ENCODE measurements around the gene RNASE8.

DNA sequence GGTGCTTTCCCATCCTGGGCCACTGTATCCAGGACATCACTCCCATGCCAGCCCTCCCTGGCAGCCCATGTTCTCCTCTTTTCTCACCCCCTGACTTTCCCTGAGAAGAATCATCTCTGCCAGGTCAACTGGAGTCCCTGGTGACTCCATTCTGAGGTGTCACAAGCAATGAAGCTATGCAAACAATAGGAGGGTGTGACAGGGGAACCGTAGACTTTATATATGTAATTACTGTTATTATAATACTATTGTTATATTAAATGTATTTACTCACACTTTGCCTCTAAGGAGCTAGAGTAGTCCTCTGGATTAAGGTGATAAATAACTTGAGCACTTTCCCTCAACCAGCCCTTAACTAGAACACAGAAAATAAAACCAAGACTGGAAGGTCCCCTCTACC is 31.6 kb downstream of the RNASE8 start:
- no peak for TF ChIP-seq POLR2AphosphoS5 (IDR thresholded peaks at IDR 0.05; ENCODE audit: low read depth, low read length)
- TF ChIP-seq, protein P1, sequence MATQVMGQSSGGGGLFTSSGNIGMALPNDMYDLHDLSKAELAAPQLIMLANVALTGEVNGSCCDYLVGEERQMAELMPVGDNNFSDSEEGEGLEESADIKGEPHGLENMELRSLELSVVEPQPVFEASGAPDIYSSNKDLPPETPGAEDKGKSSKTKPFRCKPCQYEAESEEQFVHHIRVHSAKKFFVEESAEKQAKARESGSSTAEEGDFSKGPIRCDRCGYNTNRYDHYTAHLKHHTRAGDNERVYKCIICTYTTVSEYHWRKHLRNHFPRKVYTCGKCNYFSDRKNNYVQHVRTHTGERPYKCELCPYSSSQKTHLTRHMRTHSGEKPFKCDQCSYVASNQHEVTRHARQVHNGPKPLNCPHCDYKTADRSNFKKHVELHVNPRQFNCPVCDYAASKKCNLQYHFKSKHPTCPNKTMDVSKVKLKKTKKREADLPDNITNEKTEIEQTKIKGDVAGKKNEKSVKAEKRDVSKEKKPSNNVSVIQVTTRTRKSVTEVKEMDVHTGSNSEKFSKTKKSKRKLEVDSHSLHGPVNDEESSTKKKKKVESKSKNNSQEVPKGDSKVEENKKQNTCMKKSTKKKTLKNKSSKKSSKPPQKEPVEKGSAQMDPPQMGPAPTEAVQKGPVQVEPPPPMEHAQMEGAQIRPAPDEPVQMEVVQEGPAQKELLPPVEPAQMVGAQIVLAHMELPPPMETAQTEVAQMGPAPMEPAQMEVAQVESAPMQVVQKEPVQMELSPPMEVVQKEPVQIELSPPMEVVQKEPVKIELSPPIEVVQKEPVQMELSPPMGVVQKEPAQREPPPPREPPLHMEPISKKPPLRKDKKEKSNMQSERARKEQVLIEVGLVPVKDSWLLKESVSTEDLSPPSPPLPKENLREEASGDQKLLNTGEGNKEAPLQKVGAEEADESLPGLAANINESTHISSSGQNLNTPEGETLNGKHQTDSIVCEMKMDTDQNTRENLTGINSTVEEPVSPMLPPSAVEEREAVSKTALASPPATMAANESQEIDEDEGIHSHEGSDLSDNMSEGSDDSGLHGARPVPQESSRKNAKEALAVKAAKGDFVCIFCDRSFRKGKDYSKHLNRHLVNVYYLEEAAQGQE (IDR thresholded peaks at IDR 0.05; ENCODE audit: insufficient read depth in 1 of 2, low read depth in 2 of 2, low read length in 1 of 2) = no peak
- TF ChIP-seq, protein P2, sequence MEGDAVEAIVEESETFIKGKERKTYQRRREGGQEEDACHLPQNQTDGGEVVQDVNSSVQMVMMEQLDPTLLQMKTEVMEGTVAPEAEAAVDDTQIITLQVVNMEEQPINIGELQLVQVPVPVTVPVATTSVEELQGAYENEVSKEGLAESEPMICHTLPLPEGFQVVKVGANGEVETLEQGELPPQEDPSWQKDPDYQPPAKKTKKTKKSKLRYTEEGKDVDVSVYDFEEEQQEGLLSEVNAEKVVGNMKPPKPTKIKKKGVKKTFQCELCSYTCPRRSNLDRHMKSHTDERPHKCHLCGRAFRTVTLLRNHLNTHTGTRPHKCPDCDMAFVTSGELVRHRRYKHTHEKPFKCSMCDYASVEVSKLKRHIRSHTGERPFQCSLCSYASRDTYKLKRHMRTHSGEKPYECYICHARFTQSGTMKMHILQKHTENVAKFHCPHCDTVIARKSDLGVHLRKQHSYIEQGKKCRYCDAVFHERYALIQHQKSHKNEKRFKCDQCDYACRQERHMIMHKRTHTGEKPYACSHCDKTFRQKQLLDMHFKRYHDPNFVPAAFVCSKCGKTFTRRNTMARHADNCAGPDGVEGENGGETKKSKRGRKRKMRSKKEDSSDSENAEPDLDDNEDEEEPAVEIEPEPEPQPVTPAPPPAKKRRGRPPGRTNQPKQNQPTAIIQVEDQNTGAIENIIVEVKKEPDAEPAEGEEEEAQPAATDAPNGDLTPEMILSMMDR (IDR thresholded peaks at IDR 0.05) = no peak

All from Panc1 (cell line).